ENCODE data around the gene MTX3. TPM values are rescaled to one million over a fixed set of nuclear protein-coding genes. Genes with fewer than 3 reads are reported as not detected.

MTX3 gene
- total RNA-seq, 1 experiment from 2014 or later = 23.9 TPM

- no peaks in the 10 kb centered on the region for H3K36me3 Mint-ChIP-seq (ENCODE audit: insufficient read depth, unreplicated experiment)
- no peaks in the 10 kb centered on the region for H3K27me3 Mint-ChIP-seq (ENCODE audit: insufficient read depth, unreplicated experiment)
- H3K9me3 Mint-ChIP-seq (ENCODE audit: unreplicated experiment) = no peaks in the 10 kb centered on the region
- intact Hi-C loops (cut with micrococcal nuclease) = no loop called here
- no peak overlapping the region for H3K27ac Mint-ChIP-seq (ENCODE audit: low read depth, unreplicated experiment)
- H3K4me1 Mint-ChIP-seq (ENCODE audit: insufficient read depth, unreplicated experiment) = no peaks in the 10 kb centered on the region
- DNase-seq (ENCODE audit: unreplicated experiment) = no peak
- BruUV-seq (replicated peaks) = no TSS peak
- CTCF ChIA-PET = interaction anchor here (1.2 kb wide), 1 partner anchor 74 kb away, joined by 4 read pairs; no protein-coding TSS in a partner anchor
- no peak overlapping the region for H3K4me3 Mint-ChIP-seq (ENCODE audit: unreplicated experiment)
- no peak for TF ChIP-seq CTCF (IDR thresholded peaks at IDR 0.05; ENCODE audit: unreplicated experiment)
- POLR2A ChIA-PET = no interaction called here
Observed at GRCh38 chr5:80008995-80009765, 18.1 kb upstream of the MTX3 start.

- ChIA-PET POLR2A (no interaction called here), CTCF (interaction anchor here (0.6 kb wide), 1 partner anchor 22 kb away, joined by 4 read pairs; no protein-coding TSS in a partner anchor)
- H3K9me3 Mint-ChIP-seq (ENCODE audit: unreplicated experiment) = no peaks in the 10 kb centered on the region
- intact Hi-C loops (cut with micrococcal nuclease) = no loop called here
- no peak overlapping the region for H3K4me3 Mint-ChIP-seq (ENCODE audit: unreplicated experiment)
- no peak for TF ChIP-seq CTCF (IDR thresholded peaks at IDR 0.05; ENCODE audit: unreplicated experiment)
- H3K27me3 Mint-ChIP-seq (ENCODE audit: insufficient read depth, unreplicated experiment) = no peaks in the 10 kb centered on the region
- no peak for DNase-seq (ENCODE audit: unreplicated experiment)
- no TSS peak for BruUV-seq (replicated peaks)
- no peaks in the 10 kb centered on the region for H3K4me1 Mint-ChIP-seq (ENCODE audit: insufficient read depth, unreplicated experiment)
- no peak overlapping the region for H3K27ac Mint-ChIP-seq (ENCODE audit: low read depth, unreplicated experiment)
- no peaks in the 10 kb centered on the region for H3K36me3 Mint-ChIP-seq (ENCODE audit: insufficient read depth, unreplicated experiment)
Observed at GRCh38 chr5:80002677-80003076, 11.6 kb upstream of the MTX3 start.

- Mint-ChIP-seq H3K36me3 (ENCODE audit: insufficient read depth, unreplicated experiment) (no peaks in the 10 kb centered on the region), H3K27me3 (ENCODE audit: insufficient read depth, unreplicated experiment) (no peaks in the 10 kb centered on the region), H3K9me3 (ENCODE audit: unreplicated experiment) (no peaks in the 10 kb centered on the region), H3K27ac (ENCODE audit: low read depth, unreplicated experiment) (no peak overlapping the region), H3K4me1 (ENCODE audit: insufficient read depth, unreplicated experiment) (no peaks in the 10 kb centered on the region), H3K4me3 (ENCODE audit: unreplicated experiment) (no peak overlapping the region)
- intact Hi-C loops (cut with micrococcal nuclease) = no loop called here
- POLR2A ChIA-PET = interaction anchor here (1.0 kb wide), 1 partner anchor 9 kb away, joined by 6 read pairs; the partner anchor contains the start of gene MTX3
- no TSS peak for BruUV-seq (replicated peaks)
- DNase-seq (ENCODE audit: unreplicated experiment) = no peak
- CTCF ChIA-PET = no interaction called here
- no peak for TF ChIP-seq CTCF (IDR thresholded peaks at IDR 0.05; ENCODE audit: unreplicated experiment)
Observed at GRCh38 chr5:79999722-80000121, 8.7 kb upstream of the MTX3 start.

- no peaks in the 10 kb centered on the region for H3K4me1 Mint-ChIP-seq (ENCODE audit: insufficient read depth, unreplicated experiment)
- intact Hi-C loops (cut with micrococcal nuclease) = no loop called here
- H3K27ac Mint-ChIP-seq (ENCODE audit: low read depth, unreplicated experiment) = no peak overlapping the region
- no peak overlapping the region for H3K4me3 Mint-ChIP-seq (ENCODE audit: unreplicated experiment)
- H3K27me3 Mint-ChIP-seq (ENCODE audit: insufficient read depth, unreplicated experiment) = no peaks in the 10 kb centered on the region
- peaks cover 16% of the 10 kb centered on the region for H3K36me3 Mint-ChIP-seq (ENCODE audit: insufficient read depth, unreplicated experiment)
- BruUV-seq (replicated peaks) = no TSS peak
- no peaks in the 10 kb centered on the region for H3K9me3 Mint-ChIP-seq (ENCODE audit: unreplicated experiment)
- POLR2A ChIA-PET = interaction anchor here (0.7 kb wide), 1 partner anchor 27 kb away, joined by 3 read pairs; no protein-coding TSS in a partner anchor
- CTCF ChIA-PET = no interaction called here
- TF ChIP-seq CTCF (IDR thresholded peaks at IDR 0.05; ENCODE audit: unreplicated experiment) = no peak
- DNase-seq (ENCODE audit: unreplicated experiment) = no peak
Observed at GRCh38 chr5:79992891-79993657, 2.0 kb upstream of the MTX3 start.

All from MCF 10A (cell line).